ENCODE data around the gene PSIP1.

The PSIP1 gene

DNA sequence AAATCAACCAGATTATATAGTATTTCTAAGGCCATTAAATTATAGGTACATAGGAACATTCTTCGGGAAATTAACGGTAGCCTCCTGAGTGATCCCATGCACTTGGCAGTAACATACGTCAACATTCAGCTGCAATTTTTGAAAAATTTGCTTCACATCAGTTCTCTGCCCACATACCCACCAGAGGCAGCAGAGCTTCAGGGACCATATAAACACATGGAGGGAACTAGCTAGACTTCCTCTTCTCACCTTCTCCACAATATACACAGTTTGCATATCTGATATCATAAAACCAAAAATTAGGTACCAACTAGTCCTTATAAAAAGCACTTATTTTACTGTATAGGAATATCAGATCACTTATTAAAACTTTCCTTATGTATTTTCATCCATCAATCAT lies 4.8 kb downstream of the PSIP1 start:
- in situ Hi-C loops (cut with HindIII; ENCODE audit: low sequenced_read_pairs): no loop called here

DNA sequence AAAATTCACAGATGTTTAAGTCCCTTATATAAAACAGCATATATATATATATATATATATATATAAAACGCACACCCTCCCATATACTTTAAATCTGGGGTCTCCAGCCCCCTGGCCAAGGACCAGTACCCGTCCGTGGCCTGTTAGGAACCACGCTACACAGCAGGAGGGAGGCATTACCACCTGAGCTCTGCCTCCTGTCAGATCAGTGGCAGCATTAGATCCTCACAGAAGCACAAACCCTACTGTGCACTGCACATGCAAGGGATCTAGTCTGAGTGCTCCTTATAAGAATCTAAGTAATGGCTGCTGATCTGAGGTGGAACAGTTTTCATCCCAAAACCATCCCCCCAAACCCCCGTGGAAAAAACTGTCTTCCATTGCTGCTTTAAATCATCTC lies 9.0 kb downstream of the PSIP1 start:
- TF ChIP-seq, protein P1, sequence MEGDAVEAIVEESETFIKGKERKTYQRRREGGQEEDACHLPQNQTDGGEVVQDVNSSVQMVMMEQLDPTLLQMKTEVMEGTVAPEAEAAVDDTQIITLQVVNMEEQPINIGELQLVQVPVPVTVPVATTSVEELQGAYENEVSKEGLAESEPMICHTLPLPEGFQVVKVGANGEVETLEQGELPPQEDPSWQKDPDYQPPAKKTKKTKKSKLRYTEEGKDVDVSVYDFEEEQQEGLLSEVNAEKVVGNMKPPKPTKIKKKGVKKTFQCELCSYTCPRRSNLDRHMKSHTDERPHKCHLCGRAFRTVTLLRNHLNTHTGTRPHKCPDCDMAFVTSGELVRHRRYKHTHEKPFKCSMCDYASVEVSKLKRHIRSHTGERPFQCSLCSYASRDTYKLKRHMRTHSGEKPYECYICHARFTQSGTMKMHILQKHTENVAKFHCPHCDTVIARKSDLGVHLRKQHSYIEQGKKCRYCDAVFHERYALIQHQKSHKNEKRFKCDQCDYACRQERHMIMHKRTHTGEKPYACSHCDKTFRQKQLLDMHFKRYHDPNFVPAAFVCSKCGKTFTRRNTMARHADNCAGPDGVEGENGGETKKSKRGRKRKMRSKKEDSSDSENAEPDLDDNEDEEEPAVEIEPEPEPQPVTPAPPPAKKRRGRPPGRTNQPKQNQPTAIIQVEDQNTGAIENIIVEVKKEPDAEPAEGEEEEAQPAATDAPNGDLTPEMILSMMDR (IDR thresholded peaks at IDR 0.05; ENCODE audit: low read depth, low read length): no peak
- H3K4me3 ChIP-seq (ENCODE audit: low read depth, low read length): no peak overlapping the region
- DNase-seq (ENCODE audit: low read depth, low spot score): no peak
- in situ Hi-C loops (cut with HindIII; ENCODE audit: low sequenced_read_pairs): no loop called here

More for the DNA sequence above, 4.8 kb downstream of the PSIP1 start:
- TF ChIP-seq, protein P1 (IDR thresholded peaks at IDR 0.05; ENCODE audit: low read depth, low read length): no peak
- H3K4me3 ChIP-seq (ENCODE audit: low read depth, low read length): no peak overlapping the region
- no peak for DNase-seq (ENCODE audit: low read depth, low spot score)

- in situ Hi-C loops (cut with HindIII; ENCODE audit: low sequenced_read_pairs): no loop called here
- no peak for DNase-seq (ENCODE audit: low read depth, low spot score)
- no peak overlapping the region for H3K4me3 ChIP-seq (ENCODE audit: low read depth, low read length)
- TF ChIP-seq, protein P1 (IDR thresholded peaks at IDR 0.05; ENCODE audit: low read depth, low read length): peak; percentile 4
These were observed 9.6 kb downstream of the PSIP1 start for GRCh38 chr9:15501179-15501578.

GRCh38 chr9:15499139-15499538 lies 11.6 kb downstream of the PSIP1 start:
- H3K4me3 ChIP-seq (ENCODE audit: low read depth, low read length): no peak overlapping the region
- in situ Hi-C loops (cut with HindIII; ENCODE audit: low sequenced_read_pairs): no loop called here
- no peak for DNase-seq (ENCODE audit: low read depth, low spot score)
- TF ChIP-seq, protein P1 (IDR thresholded peaks at IDR 0.05; ENCODE audit: low read depth, low read length): no peak

GRCh38 chr9:15498246-15498995 lies 12.3 kb downstream of the PSIP1 start:
- no peak overlapping the region for H3K4me3 ChIP-seq (ENCODE audit: low read depth, low read length)
- in situ Hi-C loops (cut with HindIII; ENCODE audit: low sequenced_read_pairs): no loop called here
- no peak for DNase-seq (ENCODE audit: low read depth, low spot score)
- TF ChIP-seq, protein P1 (IDR thresholded peaks at IDR 0.05; ENCODE audit: low read depth, low read length): no peak

DNA sequence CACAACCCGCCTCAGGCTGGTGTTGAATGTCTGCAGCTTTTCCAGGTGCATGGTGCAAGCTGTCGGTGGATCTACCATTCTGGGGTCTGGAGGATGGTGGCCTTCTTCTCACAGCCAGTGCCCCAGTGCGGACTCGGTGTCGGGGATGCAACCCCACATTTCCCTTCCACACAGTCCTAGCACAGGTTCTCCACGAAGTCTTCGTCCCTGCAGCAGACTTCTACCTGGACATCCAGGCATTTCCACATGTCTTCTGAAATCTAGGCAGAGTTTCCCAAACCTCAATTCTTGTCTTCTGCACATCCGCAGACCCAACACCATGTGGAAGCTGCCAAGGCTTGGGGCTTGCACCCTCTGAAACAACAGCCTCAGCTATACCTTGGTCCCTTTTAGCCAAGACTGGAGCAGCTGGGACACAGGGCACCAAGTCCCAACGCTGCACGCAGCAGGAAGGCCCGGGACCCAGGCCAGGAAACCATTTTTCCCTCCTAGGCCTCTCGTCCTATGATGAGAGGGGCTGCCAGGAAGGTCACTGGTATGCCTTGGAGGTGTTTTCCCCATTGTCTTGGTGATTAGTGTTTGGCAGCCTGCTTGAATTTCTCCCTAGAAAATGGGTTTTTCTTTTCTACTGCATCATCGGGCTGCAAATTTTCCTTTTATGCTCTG lies 18.2 kb downstream of the PSIP1 start:
- in situ Hi-C loops (cut with HindIII; ENCODE audit: low sequenced_read_pairs): no loop called here
- TF ChIP-seq, protein P1 (IDR thresholded peaks at IDR 0.05; ENCODE audit: low read depth, low read length): no peak
- H3K4me3 ChIP-seq (ENCODE audit: low read depth, low read length): no peak overlapping the region
- DNase-seq (ENCODE audit: low read depth, low spot score): no peak
